GM19455 (cell line): ENCODE results near the gene ELAVL4.

Source experiments
- ATAC-seq: cut with Tn5 transposase; IDR thresholded peaks from one replicate; pipeline ENCODE4 v1.9.1; 2021; ENCODE audit not compliant: unreplicated experiment

The ELAVL4 gene

DNA sequence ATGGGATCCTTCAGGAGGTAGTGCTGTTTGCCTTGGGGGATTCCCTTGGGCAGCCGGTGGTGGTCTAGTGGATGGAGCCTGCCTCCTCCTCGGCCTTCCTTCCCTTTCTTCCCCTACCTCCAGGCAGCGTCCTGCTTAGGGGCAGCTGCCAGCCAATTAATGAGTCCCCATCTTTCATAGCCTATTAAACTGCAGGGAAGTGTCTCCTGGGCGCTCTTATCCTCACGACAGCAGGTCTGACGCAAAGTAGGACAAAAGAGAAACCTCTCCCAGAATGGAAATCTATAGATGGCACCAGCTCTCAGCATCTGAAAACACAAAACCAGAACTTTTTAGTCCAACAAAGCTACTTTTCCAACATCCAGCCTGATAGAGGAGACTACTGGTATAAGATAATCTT is 69.3 kb downstream of the ELAVL4 start:
- no peak for ATAC-seq

DNA sequence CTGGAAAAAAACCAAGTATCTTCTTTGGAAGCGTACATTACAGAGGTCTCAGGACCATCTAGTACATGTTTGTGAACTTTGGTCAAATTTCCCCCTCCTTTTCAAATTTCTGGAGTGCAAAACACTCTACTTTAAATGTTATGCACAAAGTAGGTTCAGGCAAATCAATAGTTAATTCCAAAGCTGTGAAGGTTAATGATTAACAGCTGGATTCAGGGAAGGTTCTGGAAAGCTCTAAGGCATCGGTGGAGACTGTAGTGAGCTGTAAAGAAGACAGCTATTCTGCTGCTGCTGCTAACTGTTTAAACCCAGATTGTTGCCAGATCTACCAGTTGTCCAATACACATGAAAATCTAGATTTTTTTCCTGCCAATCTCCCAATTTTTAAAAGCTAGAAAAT is 70.9 kb downstream of the ELAVL4 start:
- ATAC-seq, result no peak

DNA sequence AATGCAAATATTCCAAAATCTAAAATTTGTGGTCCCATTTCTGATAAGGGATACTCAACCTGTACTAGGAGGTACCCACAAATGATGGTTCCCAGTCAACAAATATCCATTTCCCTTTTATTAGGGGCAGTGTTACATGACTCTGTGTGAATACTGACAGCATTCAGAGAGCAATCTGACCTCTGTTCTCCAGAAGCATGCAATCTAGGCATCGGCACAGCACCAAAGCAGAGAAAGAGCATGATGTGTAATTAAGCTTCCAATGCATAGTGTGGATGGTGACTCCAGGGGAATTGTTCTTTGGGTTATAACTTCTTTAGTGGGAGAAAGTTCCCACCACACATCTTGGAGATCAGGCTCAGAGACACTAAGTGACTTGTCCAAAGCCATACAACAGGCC is 71.6 kb downstream of the ELAVL4 start:
- ATAC-seq, result no peak

DNA sequence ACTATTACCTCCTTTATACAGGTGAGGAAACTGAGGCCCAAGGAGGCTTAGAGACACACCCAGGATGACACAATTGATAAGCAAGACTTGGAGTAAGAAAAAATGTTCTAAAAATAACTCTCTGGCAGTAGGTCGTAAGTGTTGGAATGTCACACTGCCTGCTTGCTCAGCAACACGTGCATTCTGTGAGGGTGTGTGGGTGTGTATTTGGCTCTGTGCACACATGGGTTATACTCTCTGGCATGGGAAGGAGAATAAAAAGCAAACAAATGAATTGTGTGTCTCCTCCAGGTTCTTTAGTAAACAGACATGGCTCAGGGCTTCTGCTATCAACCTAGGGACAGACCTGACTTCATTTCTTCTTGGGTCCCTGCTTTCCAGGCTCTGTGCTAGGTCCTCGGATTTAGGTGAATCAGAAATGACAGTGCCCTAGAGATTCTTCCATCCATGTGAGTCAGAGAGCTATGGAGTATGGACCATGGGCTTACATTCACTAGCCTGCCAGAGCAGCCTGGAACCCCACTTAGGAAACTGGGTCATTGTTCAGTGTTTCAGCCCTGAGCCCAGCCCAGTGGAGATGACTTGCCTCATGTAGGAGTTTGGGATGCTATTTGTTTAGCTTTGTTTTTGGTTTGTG is 72.4 kb downstream of the ELAVL4 start:
- ATAC-seq, result no peak

DNA sequence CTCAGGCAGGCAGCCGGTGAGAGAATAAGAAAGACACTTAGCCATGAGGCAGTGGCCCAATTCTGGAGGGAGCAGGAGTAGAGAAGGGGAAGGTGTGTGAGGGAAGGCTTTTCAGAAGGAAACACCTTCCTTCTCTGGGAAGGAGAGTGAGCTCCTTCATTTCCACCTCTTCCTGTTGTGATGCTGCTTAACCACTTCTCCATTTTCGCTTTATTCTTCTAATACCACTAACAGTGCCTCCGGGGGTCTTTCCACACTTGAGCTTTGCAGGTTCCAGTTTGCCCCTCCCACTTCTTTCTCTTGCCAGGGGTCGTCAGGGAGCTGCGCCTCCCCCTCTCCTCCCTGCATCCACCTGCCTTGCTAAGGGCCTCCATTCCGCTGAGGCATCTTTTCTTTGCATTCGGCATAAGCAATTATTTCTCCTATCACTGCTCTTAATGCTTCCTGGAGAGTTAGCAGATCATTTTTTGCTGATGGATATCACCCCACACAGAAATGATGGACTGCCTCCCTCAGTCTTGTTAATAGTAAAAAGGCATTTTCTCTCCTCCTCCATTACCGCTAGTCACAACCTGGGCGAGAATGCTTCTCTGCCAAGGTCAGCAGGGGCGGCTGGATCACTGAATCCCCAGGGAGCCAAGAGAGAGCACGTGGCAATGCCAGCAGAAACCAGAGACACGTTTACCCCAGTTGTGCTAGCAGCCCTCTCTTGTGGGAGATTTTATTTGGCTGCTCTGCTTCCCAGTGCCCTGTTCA is 74.8 kb downstream of the ELAVL4 start:
- no peak for ATAC-seq

DNA sequence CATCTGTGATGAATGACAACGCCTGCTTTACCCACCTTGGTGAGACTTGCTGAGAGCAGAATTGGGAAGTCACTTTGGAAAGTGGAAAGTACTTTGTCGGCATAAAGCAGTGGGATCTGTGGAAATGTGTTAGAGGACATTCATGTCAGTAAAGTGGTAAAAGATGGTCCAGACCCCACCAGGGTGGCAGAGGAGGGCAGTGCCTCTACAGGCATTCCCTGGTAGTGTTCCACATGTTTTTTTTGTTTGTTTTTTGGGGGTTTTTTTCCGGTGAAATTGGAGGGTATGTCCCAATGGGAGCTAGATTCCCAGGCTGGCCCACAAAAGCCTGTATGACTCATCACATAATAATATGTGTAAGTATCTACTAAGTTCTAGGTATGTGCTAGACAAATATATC is 80.6 kb downstream of the ELAVL4 start:
- no peak for ATAC-seq

DNA sequence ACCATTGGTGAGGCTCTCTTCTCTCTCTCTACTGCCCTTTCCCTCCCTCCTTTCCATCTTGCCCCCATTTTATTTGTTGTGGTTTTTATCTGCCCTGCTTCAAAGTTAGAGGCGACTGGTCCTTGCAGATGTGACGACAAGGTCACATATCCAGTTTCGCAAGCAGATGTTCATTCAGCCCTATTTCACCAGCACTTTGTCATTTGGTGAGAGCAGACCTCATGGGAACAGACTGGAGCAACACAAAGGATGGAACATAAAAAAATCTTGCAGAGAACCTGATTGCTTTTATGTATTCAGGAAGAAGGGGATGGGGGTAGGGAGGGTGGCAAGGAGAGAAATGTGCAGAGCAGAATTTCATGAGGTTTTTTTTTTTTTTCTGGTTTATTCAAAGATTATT is 84.3 kb downstream of the ELAVL4 start:
- ATAC-seq, result no peak

DNA sequence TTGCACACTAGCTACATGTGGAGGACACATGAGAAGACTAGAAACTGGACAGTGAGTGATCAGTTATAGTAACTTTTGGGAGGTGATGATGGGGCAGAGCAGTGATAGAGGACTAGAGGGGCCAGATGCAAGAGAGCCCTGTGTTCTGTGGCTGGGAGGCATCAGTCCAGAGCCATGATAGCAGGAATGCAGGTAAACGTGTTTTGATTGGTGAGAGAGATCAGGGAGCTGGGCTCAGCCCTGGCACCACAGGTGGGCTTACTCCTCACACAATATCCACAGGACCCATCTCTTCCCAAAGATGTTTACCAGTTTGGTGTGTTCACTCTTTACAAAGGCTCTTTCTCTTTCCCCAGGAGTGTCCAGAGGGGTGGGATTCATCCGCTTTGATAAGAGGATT is 86.5 kb downstream of the ELAVL4 start:
- no peak for ATAC-seq

DNA sequence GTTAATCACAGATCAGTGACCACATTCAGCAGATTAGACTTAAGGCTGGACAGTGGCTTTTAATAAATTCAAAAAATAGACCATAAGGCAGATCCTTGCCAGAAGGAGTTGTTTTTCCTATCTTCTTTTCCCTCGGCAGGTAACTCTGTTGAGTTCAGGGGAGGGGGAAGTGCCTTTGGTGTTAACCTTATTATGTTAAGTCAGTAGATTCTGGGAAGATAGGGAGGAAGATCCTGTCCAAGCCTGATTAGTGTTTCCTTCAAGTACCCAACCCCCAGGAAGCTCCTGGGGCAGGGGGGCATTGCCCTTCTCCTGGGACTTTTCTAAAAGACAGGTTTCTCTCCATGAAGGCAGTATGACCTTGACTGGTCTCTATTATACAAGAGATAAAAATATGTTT is 87.4 kb downstream of the ELAVL4 start:
- no peak for ATAC-seq

DNA sequence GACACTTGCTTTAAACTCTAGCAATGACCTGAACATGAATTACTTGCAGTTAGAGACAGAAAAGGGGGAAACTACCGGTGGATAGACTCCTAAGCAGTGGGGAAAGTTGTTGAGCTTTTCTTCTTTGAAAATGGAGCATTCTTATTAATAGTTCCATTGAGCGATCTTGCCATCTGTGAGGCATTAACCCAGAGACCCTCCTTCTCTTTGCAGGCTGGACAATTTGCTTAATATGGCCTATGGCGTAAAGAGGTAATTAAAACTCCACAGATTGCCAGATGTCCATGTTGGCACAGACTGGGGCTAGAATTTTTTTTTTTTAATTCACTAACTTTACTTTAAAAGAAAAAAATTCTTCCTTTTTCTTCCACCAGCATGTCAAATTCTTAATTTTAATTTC is 88.5 kb downstream of the ELAVL4 start:
- ATAC-seq, result no peak

DNA sequence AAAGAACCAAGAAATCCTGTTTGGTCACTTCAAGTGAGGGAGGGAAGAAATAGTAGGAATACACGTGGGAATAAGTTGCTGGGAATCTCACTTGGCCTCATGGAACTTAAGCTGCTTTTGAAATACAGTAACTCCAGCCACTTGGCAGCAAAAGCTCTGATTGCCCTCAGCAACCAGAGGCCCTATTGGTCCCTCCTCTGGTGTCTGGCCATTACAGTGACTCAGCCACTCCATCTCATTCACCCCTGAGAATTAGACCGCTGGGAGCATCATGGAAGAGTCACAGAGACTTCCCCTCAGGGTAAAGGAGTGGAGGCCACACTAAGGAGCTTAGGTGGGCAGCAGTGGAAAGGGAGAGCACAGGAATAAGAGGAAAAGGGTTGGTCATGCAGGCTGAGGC is 99.6 kb downstream of the ELAVL4 start:
- ATAC-seq, result no peak

DNA sequence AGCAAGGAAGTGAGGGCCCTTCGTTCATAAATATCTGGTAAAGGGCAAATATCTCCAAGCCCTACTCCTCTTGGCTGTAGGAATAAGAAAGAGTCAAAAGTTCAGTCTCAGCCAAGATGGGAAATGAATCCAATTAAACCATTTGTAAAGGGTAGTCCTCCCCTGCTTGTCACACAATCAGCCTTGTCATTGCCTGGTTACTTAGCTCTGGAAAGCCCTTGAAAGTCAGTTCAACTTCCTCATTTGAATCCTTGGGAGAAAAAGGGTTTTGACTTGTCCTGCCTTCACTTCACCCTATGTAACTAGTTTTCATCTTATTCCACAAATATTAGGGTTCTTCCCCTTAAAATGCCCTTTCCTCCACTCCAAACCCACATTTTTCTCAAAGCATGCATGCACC is 100.0 kb downstream of the ELAVL4 start:
- no peak for ATAC-seq

DNA sequence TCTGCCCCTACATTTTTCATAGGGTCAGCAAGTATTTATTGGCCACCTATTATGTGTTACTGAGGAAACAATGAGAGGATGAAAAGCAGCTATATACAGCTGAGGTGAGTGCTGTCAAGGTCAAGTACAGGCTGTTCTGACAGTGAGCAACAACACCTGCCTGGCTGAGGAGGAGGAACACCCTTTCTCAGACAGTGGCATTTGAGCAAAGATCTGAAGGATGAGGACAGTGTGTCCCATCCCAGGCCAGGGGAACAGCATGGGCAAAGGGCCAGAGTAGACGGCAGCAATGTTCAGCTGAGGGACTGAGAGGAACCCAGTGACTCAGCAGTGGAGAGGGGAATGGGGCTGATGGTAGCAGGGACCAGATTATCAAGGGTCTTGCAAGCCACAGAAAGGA is 101.0 kb downstream of the ELAVL4 start:
- ATAC-seq, result no peak

DNA sequence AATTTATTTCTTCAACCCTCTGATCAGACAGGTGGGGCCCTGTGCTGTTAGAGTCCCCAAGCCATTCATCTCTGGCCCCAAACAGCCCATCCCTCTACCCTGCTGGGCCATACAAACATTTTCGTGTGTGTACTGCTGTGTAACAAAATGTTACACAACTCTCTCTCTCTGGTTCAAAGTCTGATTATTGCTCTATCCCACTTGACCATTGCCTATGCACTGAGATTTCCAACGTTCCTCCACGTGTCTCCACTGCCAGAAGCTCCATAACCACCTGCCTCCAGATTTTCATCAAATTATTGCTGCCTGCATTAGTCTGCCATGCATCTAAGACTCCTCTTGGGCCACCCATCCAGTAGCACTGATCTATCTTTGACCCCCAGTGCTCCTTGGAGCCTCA is 104.8 kb downstream of the ELAVL4 start:
- no peak for ATAC-seq

DNA sequence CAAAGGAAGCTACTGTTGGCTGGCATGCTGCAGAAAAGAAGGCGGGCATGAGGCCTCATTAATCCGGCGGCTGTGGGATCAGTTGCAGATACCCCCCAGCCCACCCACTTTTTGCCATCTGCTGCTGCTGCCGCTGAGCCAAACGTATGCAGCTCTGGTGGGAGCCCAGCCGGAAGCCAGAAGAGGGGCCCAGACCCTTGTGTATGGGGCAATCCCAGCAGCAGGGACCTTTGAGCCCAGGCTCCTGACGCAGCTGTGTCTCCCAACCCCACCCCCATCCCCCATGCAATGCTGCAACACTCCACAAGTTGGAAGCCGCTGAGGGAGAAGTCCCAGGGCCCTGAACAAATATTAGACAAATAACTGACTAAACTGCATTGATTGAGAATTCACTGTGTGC is 106.0 kb downstream of the ELAVL4 start:
- no peak for ATAC-seq

DNA sequence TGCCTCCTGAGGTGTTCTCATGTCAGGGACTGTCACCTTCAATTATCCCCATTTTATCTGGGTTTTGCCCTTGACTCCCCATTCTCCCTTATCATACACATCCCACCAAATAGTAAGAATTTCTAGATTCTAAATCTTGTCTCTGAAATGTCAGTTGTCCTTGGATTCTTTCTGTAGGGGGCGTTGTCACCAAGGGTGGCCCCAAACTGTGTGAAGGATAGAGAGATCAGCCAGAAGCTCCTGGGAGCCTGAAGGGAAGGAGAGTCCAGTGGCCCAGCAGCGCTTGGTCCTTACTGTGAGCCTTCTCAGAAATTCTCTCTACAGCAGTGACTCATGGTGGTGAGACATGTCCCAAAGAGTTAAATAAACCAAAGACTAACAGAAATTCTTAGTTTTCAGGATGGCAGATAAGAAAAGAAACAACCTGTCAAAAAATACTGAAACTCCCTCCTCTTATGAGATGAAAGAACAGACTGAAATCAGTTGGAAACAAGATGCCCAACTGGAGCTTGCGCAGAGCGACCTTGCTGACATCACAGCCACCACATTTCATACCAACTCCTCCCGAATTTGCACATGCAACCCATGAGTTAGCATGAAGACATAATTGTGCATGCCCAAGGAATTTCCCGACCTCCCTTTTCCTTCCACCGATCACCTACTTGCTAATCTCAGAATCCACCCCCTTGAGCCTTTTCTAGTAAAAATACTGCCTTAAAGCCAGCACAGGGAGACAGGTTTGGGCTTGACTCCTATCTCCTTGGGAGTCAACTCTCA is 109.8 kb downstream of the ELAVL4 start:
- no peak for ATAC-seq

DNA sequence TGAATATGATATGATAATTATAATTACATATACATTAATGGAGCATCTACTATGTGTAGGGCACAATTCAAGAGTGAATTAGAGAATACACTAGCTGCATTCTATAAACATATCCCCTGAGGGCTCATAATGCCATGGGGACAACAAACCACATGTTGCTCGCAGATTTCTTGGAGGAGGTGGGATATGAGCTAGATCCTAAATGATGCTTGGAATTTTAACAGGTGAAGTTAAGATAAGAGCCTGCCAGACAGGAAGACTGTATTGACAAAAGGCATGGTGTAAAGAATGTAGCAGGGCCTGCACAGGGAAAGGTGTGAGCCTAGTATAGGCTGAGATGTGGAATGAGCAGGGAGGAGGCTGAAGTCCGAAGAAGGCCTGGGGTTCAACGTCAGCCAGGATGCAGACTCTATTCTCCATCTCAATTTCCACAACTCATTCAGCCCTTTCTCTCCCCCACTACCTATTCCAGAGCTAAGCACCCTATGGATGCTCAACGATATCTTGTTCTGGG is 120.2 kb downstream of the ELAVL4 start:
- ATAC-seq, result no peak

DNA sequence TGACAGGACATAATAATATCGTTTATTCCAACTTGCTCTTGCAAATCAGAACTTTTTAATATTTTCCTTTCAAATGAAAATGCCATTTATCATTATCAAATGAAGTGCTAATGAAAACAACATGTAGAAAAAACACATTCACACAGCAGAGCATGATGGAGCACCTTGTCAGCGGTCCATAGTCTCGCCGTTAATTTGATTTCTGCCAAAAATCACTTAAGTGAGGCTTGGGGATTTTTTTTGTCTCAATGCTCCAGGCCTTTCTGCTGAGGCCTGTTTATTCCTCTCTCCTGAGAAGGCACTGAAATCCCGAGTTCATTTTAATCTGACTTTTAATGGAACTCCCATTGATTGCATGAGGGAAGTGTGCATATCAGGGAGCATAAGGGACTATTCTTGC is 122.5 kb downstream of the ELAVL4 start:
- no peak for ATAC-seq

DNA sequence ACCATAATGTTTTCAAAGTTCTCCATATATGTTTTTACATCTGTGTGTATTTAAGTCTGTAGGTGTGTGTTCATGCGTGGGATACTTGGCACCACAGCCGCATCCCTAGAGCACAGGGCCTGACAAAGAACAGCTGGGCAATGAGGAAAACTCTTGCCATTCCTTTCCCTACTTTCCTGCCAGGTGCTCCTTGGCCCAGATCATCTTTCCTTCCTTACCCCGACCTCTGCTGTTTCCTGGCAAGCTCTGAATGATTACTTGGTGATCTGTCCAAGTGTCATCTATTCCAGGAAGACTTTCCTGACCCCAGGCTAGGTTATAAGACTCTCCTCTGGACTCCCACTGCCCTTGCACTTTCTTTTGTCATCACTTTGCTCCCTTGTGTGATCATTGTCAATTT is 123.6 kb downstream of the ELAVL4 start:
- no peak for ATAC-seq

DNA sequence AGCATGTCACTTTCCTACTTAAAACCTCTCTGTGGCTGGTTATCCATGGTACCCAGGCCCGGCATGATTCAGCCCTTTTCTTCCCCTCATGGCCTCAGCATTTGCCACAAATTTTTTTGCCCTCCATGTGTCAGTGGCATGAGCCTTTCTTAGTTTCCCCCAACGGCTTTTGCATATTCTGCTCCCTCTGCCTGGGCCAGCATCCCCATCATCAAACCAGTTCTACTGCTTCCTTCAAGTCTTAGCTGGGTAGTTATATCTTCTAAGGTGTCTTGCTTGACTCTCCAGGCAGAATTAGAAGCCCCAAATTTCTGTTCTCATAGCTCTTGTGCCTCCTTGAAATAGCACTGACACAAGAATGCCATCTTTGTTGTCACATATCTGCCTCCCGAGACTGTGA is 127.9 kb downstream of the ELAVL4 start:
- ATAC-seq, result no peak

DNA sequence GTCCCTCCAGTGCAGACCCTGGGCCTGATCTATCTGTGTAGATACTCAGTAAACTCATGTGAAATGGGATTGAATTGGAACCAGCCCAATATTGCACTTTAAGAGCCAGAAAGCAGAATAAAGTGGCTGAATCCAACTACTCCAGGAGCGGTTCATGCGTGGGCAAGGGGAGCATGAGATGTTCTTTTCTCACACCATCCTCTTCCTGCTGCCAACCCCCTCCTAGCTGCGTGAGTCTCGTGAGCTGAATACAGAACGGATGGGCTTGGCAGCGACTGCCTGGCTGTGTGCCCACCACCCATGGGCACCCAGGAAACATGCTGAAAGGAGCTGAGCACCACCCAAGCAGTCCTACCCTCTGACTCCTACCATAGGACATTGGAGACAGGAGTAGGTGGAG is 128.3 kb downstream of the ELAVL4 start:
- ATAC-seq, result no peak

DNA sequence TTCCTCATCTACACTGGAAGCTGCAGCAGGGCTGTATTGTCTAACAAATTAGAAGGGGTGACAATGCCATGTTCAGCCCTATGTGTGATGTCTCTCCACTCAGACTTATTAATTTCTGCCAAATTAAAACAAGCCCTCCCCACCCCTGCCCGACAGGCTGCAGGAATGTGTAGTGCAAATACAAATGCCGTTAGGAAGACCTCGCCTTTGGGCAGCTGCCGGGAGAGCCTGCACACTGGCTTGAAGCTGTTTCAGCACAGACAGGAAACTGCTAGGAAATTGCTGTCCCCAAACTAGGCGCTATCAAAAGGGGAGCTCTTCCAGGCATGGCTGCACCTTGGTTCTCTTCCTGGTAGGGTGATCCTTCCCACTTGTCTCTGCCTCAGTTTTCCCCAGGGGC is 135.2 kb downstream of the ELAVL4 start:
- no peak for ATAC-seq
